Activated CD4-positive, alpha-beta T cell treated with anti-CD3 and anti-CD28 coated beads, Interleukin-2, Interleukin-6, amounts not matched to agents 100 ng/mL and 50 ng/mL, durations not matched to agents 16 hours and 8 hours (primary cell): ENCODE results near the gene ACTL6B.

Experiments
- DNase-seq: peaks from one replicate; pipeline ENCODE4 v3.0.0-alpha.2; 2020

The ACTL6B gene

DNA sequence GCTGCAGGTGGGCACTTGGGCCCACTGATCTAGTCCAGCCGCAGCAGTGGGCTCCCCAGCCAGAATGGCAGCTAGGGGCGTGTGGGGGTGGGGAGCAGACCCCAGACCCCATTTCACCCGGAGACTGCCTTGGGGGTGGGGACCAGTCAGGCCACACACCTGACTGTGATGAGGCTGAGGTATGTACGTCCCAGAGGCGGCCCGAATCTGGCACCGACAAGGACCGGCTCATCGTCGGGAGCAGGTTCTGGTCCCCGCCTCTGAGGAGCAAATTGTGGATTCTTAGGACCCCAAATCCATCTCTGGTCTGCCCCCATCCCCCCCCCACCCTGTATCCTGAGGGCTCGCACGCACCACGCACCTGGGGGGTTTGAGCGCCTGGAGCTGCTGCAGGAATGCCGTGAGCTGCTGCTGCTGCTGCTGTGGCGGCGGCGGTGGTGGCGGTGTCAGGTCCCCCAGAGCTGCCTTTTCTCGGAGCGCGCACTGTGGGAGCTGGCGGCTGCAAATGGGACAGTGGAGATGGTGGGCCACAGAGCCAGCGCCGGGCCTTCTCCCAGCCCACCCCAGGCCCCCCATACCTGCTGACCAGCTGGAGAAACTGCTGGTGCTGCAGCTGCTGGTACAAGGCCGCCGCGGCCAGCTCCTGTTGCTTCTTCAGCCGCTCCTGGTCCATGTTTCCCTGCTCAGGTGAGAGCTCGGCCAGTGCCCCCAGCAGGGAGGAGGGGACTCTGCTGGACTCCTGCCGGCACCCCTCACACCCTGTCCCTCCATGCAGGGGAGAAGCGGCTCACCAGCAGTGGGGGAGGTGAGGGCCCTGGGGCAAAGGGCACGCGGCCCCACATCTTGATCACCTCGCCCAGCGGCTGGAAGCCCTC lies 27.6 kb upstream of the ACTL6B start:
- DNase-seq, result no peak

GRCh38 chr7:100682991-100683658 lies 26.9 kb upstream of the ACTL6B start:
- DNase-seq, result no peak

DNA sequence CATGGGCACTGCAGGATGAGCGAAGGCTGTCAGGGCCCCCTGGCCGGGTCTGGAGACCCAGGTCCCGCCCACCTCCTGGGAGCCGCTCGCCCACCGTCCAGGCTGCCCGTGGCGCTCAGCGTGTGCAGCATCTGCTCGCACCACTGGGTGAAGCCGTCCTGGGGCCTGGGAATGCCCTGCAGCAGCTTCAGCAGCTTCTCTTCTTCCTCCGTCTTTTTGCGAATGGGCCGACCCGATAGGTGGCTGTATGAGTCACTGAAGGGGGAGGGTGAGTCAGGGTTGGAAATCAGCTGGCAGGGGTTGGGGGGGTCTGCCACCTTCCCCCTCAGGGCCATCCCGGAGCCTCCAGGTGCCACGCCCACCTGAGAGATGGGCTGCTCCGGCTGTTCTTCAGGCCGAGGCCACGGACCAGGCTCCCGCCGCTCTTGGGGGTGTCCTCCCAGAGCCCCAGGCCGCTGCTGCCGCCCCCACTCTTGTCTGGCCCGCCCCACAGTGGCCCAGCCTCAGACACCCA lies 26.0 kb upstream of the ACTL6B start:
- DNase-seq, result no peak

DNA sequence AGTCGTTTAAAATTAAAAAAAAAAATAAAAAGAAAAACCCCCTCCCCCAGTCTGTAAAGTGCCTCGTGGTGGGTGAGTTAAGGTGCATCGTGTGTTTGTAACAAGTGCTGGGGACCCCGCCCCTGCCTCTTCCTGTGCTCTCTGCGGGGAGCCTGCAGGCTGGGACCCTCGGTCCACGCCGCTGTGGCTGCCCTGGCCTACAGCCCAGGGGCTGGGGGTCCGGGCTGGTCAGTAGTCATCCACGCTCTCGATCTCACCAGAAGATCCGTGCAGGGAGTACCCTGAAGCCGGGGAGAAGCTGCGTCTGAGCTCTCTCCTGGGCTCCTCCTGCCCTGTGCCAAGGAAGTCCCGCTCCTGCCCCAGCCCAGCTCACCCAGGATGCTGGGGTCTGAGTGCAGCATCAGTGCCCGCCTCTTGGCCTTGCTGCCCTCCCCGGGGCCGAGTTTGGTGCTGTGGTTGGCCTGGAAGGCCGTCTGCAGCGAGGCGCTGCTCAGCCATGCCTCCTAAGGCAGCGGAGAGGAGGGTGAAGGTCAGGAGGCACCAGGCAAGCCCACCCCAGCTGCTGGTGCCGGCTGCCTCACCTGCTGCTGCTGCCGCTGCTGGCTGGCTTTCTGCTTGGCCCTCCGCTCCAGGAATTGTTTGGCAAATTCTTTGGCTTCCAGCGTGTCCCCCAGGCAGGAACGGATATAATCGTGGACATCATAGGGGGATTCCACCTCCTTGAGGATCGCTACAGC lies 25.4 kb upstream of the ACTL6B start:
- DNase-seq, result no peak

- DNase-seq, result no peak
Measured at GRCh38 chr7:100680576-100681271, 24.5 kb upstream of the ACTL6B start.

- no peak for DNase-seq
Measured at GRCh38 chr7:100679927-100680575, 23.8 kb upstream of the ACTL6B start.

GRCh38 chr7:100679129-100679926 lies 23.1 kb upstream of the ACTL6B start:
- DNase-seq, result no peak

GRCh38 chr7:100678291-100678984 lies 22.2 kb upstream of the ACTL6B start:
- DNase-seq, result no peak

GRCh38 chr7:100677308-100678267 lies 21.3 kb upstream of the ACTL6B start:
- no peak for DNase-seq

GRCh38 chr7:100676501-100677306 lies 20.5 kb upstream of the ACTL6B start:
- no peak for DNase-seq

GRCh38 chr7:100675581-100676350 lies 19.5 kb upstream of the ACTL6B start:
- peak; percentile 91 for DNase-seq

DNA sequence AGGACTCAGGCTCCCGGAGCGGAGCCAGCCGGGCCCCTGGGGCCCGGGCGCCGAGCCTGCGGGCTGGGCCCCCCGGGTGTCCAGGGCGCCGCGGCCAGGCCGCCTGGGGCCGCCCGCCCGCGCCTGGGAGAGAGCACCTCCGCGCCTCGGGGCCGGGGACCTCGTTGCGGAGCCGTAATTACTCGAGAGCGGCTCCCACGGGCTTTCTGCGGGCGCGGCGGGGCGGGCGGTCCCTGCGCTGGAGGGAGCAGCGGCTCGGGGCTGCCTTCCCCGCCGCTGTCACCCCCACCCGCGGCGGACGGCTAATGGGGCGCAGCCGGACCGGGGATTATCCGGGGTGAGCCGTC lies 18.8 kb upstream of the ACTL6B start:
- DNase-seq, result no peak

GRCh38 chr7:100674411-100675104 lies 18.3 kb upstream of the ACTL6B start:
- DNase-seq, result no peak

DNA sequence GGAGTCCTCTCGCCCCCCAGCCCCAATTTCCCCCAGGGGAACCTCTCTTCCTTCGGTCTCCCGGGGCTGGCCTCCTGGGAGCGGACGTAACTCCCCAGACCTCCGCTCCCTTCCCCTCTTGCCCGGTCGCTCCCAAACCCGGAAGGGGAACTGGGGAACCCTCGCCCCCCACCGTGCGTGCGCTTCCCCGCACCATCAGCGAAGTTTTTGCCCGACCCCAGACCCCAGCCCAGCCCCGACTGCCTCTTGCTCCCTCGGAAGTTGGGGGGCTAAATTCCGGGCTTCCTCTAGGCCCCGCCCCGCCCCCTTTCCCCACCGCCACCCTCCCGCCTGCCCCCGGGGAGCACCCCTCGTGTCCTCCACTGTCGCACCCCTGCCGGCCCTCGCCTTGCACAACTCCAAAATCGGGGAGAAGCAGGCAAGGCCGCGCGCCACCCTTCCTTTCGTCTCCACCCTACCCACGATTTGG lies 17.7 kb upstream of the ACTL6B start:
- no peak for DNase-seq

- peak; percentile 100 for DNase-seq
Measured at GRCh38 chr7:100673302-100673941, 17.2 kb upstream of the ACTL6B start, which contains the start of gene GNB2. GNB2 (plus strand) TSS chr7:100673740; CDS start chr7:100676266, 2,526 bp downstream.
